Placental pericyte (primary cell): ENCODE data around the gene CNGA1. TPM values are rescaled to one million over a fixed set of nuclear protein-coding genes. Genes with fewer than 3 reads are reported as not detected.

Experiments
- total RNA-seq: library from RNA; depleted of rRNA; stranded (reverse); fragments of >200 nt; gene quantifications from 2 replicates; pipeline ENCODE4 v1.2.3, GENCODE V29; 2012

CNGA1 gene
- 0.29 TPM in 1 of 2 replicates, not detected in the other for total RNA-seq

DNA sequence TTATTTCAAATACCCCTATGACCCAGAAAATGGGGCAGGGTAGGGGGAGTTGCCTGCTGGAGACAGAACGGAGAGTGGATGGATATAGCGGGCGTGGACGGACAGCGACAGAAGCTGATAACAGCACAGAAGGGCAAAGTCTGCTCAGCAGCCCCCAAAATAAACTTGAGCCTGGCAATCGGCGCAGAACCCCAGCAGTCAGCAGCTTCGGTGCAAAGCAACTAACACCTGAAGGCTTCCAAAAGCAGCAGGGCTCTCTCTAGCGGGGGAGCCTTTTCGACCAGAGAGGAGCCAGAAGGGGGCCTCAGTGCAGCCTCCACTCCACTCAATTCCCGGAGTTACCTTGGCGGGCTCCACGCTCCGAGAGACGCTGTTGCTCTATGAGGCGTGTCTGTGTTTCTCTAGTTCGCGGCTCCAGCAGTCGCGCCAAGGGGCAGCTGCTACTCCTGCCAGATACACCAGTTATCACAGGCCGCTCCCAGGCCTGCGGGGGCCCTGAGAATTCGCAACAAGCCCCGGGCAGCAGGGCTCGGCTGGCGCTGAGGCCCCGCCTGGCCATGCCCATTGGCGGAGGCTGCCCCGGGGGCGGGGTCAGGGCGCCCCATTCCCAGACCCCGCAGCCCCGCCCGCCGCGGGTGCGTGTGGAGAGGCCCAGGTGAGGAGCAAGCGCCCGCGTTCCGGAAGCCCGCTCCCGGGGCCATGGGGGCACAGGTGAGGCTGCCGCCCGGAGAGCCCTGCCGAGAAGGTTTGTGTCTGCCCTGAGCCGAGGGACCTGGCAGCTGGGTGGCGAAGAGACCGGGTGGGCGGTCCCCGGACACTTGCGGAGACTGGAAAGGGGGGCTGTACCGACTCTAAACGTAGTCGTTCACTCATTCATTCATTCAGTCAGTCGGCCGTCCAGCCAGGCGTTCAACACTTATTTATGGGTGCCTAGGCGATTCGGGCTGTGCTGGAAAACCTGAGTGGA lies at the start of gene CNGA1, which contains the start of gene NIPAL1:
TSS of gene CNGA1 (minus strand) at position 541 of the 967 bp plus-strand sequence. CDS start 63,992 bp downstream, outside the sequence.
TSS of gene NIPAL1 (plus strand) at position 632 of the 967 bp plus-strand sequence. CDS start at position 700, 68 bp downstream.

DNA sequence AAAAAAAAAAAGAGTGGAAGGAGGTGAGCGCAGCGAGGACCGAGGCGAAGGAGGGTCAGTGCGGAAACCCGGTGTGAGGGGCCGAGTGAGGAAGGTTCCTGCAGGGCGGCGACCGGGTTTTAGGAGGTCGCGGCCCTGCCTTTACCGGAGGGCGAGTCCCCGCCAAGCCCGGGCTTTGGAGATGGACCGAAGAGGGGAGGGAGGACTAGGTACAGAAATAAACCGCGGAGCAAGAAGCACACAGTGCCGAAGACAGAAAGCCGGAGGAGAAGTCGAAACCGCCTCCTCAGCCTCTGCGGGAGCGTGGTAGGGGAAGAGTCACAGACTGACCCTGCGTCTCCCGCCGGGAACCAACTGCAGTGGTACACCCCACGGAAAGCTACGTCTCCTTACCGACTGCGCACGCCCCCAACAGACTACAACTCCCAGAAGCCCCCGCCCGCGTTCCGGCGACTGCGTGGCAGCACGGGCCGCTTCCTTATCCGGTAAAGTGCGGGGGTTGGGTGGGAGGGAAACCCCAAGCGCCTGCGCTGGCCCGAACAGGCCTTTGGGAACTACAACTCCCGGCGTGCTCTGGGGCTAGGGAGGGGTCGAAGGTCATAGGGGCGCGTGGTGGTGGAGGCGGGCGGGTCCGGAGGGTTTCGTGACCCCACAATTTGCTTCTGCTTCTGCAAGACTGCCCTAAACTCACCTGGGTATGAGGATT lies 102.1 kb downstream of the CNGA1 start, which contains the start of gene NFXL1:
TSS of gene NFXL1 (minus strand) at position 364 of the 706 bp plus-strand sequence. CDS start 380 bp downstream, outside the sequence.

Other genes starting within 250 kb of the CNGA1 start
- under 0.01 and 1.1 TPM in 2 replicates for gene CORIN, start 178.6 kb downstream of the CNGA1 start, total RNA-seq
- gene NFXL1, start 102.1 kb downstream of the CNGA1 start, total RNA-seq = 12.7 and 17.3 TPM in 2 replicates
- gene NIPAL1, start 91 bp upstream of the CNGA1 start, total RNA-seq = 0.66 and 1.6 TPM in 2 replicates
- gene TXK, start 117.6 kb upstream of the CNGA1 start, total RNA-seq = 0.29 TPM in 1 of 2 replicates, not detected in the other